PC-9 (cell line): ENCODE measurements around the gene AGBL5. TPM values are rescaled to one million over a fixed set of nuclear protein-coding genes. Genes with fewer than 3 reads are reported as not detected.

ENCODE experiments used
- BruUV-seq: library from RNA; stranded (reverse); fragments of 400-500 nt; replicated peaks from 2 replicates; lab custom pipeline; 2021; lab: Mats Ljungman, UMichigan
- CTCF ChIA-PET: fragments of 300-600 bp; sonication (Branson Sonifier 250); formaldehyde crosslinking; loops from one replicate; lab custom pipeline; 2022; ENCODE audit warnings: antibody characterized with exemption; lab: Charles Lee
- POLR2A ChIA-PET: fragments of 300-600 bp; sonication (Branson Sonifier 250); formaldehyde crosslinking; loops from one replicate; lab custom pipeline; 2022; ENCODE audit warnings: antibody characterized with exemption; ENCODE audit not compliant: unreplicated experiment; lab: Charles Lee
- DNase-seq, 2 experiments: peaks; one replicate each; pipeline versions ENCODE4 v3.0.0 to v3.0.0-alpha.2; 2015 to 2022; ENCODE audit warnings: mixed read lengths in 1 of 2
- H2AFZ ChIP-seq: fragments of 200-600 bp; sonication (generic); 2 replicates; pipeline ENCODE4 v1.8.1; 2017; ENCODE audit warnings: antibody characterized with exemption
- H3F3A ChIP-seq: fragments of 200-600 bp; sonication (generic); 2 replicates; pipeline ENCODE4 v1.8.1; 2017; ENCODE audit warnings: antibody characterized with exemption, mild to moderate bottlenecking, low read depth; ENCODE audit not compliant: insufficient read depth
- H3K27ac ChIP-seq: fragments of 200-600 bp; sonication (generic); 2 replicates; pipeline ENCODE4 v1.6.1; 2016; ENCODE audit warnings: mixed run types
- H3K27me3 ChIP-seq: fragments of 200-600 bp; sonication (generic); 2 replicates; pipeline ENCODE4 v1.6.1; 2016; ENCODE audit warnings: low read depth, mixed run types; ENCODE audit not compliant: insufficient read depth
- H3K36me3 ChIP-seq: fragments of 200-600 bp; sonication (generic); 2 replicates; pipeline ENCODE4 v1.6.1; 2016; ENCODE audit warnings: low read depth, mixed run types
- H3K4me1 ChIP-seq: fragments of 200-600 bp; sonication (generic); replicated peaks from 2 replicates; pipeline ENCODE4 v1.6.1; 2016; ENCODE audit warnings: mixed run types; ENCODE audit not compliant: insufficient read depth
- H3K4me2 ChIP-seq: fragments of 200-600 bp; sonication (generic); 2 replicates; pipeline ENCODE4 v1.6.1; 2017; ENCODE audit warnings: mixed run types
- H3K4me3 ChIP-seq: fragments of 200-600 bp; sonication (generic); 2 replicates; pipeline ENCODE4 v1.6.1; 2016; ENCODE audit warnings: mixed run types
- H3K79me2 ChIP-seq: fragments of 200-600 bp; sonication (generic); 2 replicates; pipeline ENCODE4 v1.6.1; 2017; ENCODE audit warnings: low read depth, mixed run types
- H3K9me2 ChIP-seq: fragments of 200-600 bp; sonication (generic); 2 replicates; pipeline ENCODE4 v1.8.1; 2017; ENCODE audit warnings: mild to moderate bottlenecking; ENCODE audit not compliant: insufficient read depth
- H3K9me3 ChIP-seq: fragments of 200-600 bp; sonication (generic); 2 replicates; pipeline ENCODE4 v1.8.1; 2016; ENCODE audit warnings: low read depth; ENCODE audit not compliant: insufficient read depth
- H4K20me1 ChIP-seq: fragments of 200-600 bp; sonication (generic); 2 replicates; pipeline ENCODE4 v1.8.1; 2017; ENCODE audit not compliant: insufficient read depth
- CTCF ChIP-seq: fragments of 200-600 bp; sonication (generic); conservative IDR thresholded peaks from 2 replicates; pipeline ENCODE4 v1.6.1; 2017; ENCODE audit warnings: mixed run types, antibody characterized with exemption, mild to moderate bottlenecking, moderate library complexity
- EZH2 ChIP-seq: fragments of 200-600 bp; sonication (generic); IDR thresholded peaks from 2 replicates; pipeline ENCODE4 v1.8.0; 2017; ENCODE audit warnings: antibody characterized with exemption, low read depth
- intact Hi-C: fragments of 100-400 bp; cut with micrococcal nuclease; formaldehyde crosslinking; loops from one replicate; pipeline ENCODE4 v1.10.0; 2022; ENCODE audit not compliant: unreplicated experiment
- total RNA-seq: library from RNA; stranded (reverse); gene quantifications from 2 replicates; pipeline ENCODE4 v1.2.3, GENCODE V29; 2021

The AGBL5 gene
- total RNA-seq, 1 experiment from 2014 or later: 63.2 TPM

- POLR2A ChIA-PET: no interaction called here
- Histone ChIP-seq H2AFZ (no peak overlapping the region), H3K79me2 (no peaks in the 10 kb centered on the region), H3K4me2 (no peak overlapping the region), H3F3A (peaks cover 6% of the 10 kb centered on the region; the same call in 1 of the 2 replicates), H3K27me3 (no peaks in the 10 kb centered on the region), H3K27ac (no peak overlapping the region), H3K9me3 (no peaks in the 10 kb centered on the region), H3K4me3 (no peak overlapping the region), H3K36me3 (no peaks in the 10 kb centered on the region), H3K9me2 (no peaks in the 10 kb centered on the region), H3K4me1 (peaks cover 5% of the 10 kb centered on the region; the same call in 1 of the 2 replicates), H4K20me1 (no peaks in the 10 kb centered on the region)
- no TSS peak for BruUV-seq
- TF ChIP-seq CTCF: no peak
- CTCF ChIA-PET: no interaction called here
- intact Hi-C loops: loop anchor here (2.0 kb wide), 1 partner anchor 189 kb away; no protein-coding TSS in a partner anchor
- no peak for DNase-seq
Observed at GRCh38 chr2:27091746-27092695, 40.6 kb downstream of the AGBL5 start.

- Histone ChIP-seq H3K79me2 (no peaks in the 10 kb centered on the region), H3K4me3 (no peak overlapping the region), H3K4me1 (no peaks in the 10 kb centered on the region), H3K9me2 (no peaks in the 10 kb centered on the region), H3F3A (peaks cover 6% of the 10 kb centered on the region; the same call in 1 of the 2 replicates), H3K9me3 (no peaks in the 10 kb centered on the region), H3K36me3 (no peaks in the 10 kb centered on the region), H3K27me3 (no peaks in the 10 kb centered on the region), H3K27ac (no peak overlapping the region), H2AFZ (no peak overlapping the region), H3K4me2 (no peak overlapping the region), H4K20me1 (no peaks in the 10 kb centered on the region)
- no TSS peak for BruUV-seq
- intact Hi-C loops: loop anchor here (2.0 kb wide), 1 partner anchor 188 kb away; no protein-coding TSS in a partner anchor
- POLR2A ChIA-PET: no interaction called here
- DNase-seq: no peak
- TF ChIP-seq EZH2 (no peak), CTCF (no peak)
- CTCF ChIA-PET: interaction anchor here (0.5 kb wide), 1 partner anchor 152 kb away, joined by 8 read pairs; no protein-coding TSS in a partner anchor
Observed at GRCh38 chr2:27092696-27093429, 41.4 kb downstream of the AGBL5 start.
